K562 (cell line): ENCODE results near the gene CHPF2. TPM values are rescaled to one million over a fixed set of nuclear protein-coding genes. Genes with fewer than 3 reads are reported as not detected.

Experiments
- ATAC-seq: fragments of 200-7000 bp; cut with Tn5 transposase; 3 replicates; pipeline ENCODE4 v1.9.1; 2020; ENCODE audit warnings: moderate library complexity
- BruUV-seq: library from RNA; stranded (reverse); fragments of 400-500 nt; replicated peaks from 2 replicates; lab custom pipeline; 2021; lab: Mats Ljungman, UMichigan
- CTCF ChIA-PET: fragments of 300-600 bp; formaldehyde crosslinking; extraction: SDS; loops from one replicate; lab custom pipeline; 2021; ENCODE audit warnings: low intra/inter-chr PET ratio; lab: Yijun Ruan, JAX
- POLR2A ChIA-PET: fragments of 300-600, 350-650 bp; sonication (Branson Sonifier 250); formaldehyde crosslinking; extraction: SDS; loops from one replicate; lab custom pipeline; 2021; ENCODE audit warnings: antibody characterized with exemption, inconsistent platforms; lab: Yijun Ruan, JAX
- DNase-seq, 4 experiments: peaks; one replicate each; pipeline versions ENCODE4 v3.0.0 to v3.0.0-alpha.2; 2011 to 2018; ENCODE audit warnings: low spot score in 3 of 4, mixed read lengths in 3 of 4; ENCODE audit errors: extremely low read depth in 1 of 4
- FAIRE-seq: peaks from 2 replicates; lab custom pipeline; 2011; peaks lifted over from hg19 to GRCh38; lab: Jason Lieb, UNC
- H2AFZ ChIP-seq: 2 replicates; pipeline ENCODE4 v1.6.0; 2011; ENCODE audit warnings: low read depth, low read length, control low read depth, inconsistent platforms
- H3K27ac ChIP-seq: fragments of 200-600 bp; 3 replicates; pipeline ENCODE4 v1.8.0; 2011; ENCODE audit warnings: low read depth, mild to moderate bottlenecking, control low read depth, inconsistent platforms, low read length, moderate library complexity, mixed read lengths; ENCODE audit errors: extremely low read depth
- H3K27me3 ChIP-seq, 2 experiments: fragments of 300-600 bp in 1 of 2; 2 replicates in 1 of 2; 3 replicates in 1 of 2; pipeline versions ENCODE4 v1.6.0 to v1.8.0; 2011; ENCODE audit warnings: inconsistent platforms in 2 of 2, low read length in 2 of 2, mild to moderate bottlenecking in 1 of 2, mixed read lengths in 1 of 2, moderate library complexity in 1 of 2; ENCODE audit not compliant: control insufficient read depth in 2 of 2, insufficient read depth in 2 of 2
- H3K36me3 ChIP-seq: fragments of 300-600 bp; 3 replicates; pipeline ENCODE4 v1.8.0; 2011; ENCODE audit warnings: mild to moderate bottlenecking, low read length, inconsistent platforms; ENCODE audit not compliant: control insufficient read depth, insufficient read depth
- H3K4me1 ChIP-seq, 2 experiments: fragments of 200-600 bp in 1 of 2; replicated peaks in 1 of 2; 2 replicates in 1 of 2; 3 replicates in 1 of 2; pipeline versions ENCODE4 v1.5.1 to v1.8.0; 2011; ENCODE audit warnings: inconsistent platforms in 2 of 2, low read length in 2 of 2, mild to moderate bottlenecking in 1 of 2, mixed read lengths in 1 of 2, moderate library complexity in 1 of 2; ENCODE audit not compliant: control insufficient read depth in 2 of 2, insufficient read depth in 2 of 2
- H3K4me2 ChIP-seq: 2 replicates; pipeline ENCODE4 v1.6.1; 2011; ENCODE audit warnings: low read length, control low read depth, inconsistent platforms, mixed read lengths; ENCODE audit not compliant: insufficient read depth
- H3K4me3 ChIP-seq: fragments of 200-600 bp; sonication (generic), shearing (Covaris generic); 2 replicates; pipeline ENCODE4 v1.5.1; 2016; ENCODE audit warnings: control low read depth, inconsistent platforms
- H3K79me2 ChIP-seq: fragments of 200-600 bp; 3 replicates; pipeline ENCODE4 v1.8.0; 2011; ENCODE audit warnings: low read length, inconsistent platforms; ENCODE audit not compliant: control insufficient read depth, insufficient read depth
- H3K9ac ChIP-seq, 2 experiments: 2 replicates each; pipeline versions ENCODE4 v1.6.0 to v1.6.1; 2011; ENCODE audit warnings: low read depth in 2 of 2, low read length in 2 of 2, control low read depth in 1 of 2, inconsistent platforms in 1 of 2, mild to moderate bottlenecking in 1 of 2, mixed read lengths in 1 of 2; ENCODE audit not compliant: insufficient read depth in 1 of 2
- H3K9me1 ChIP-seq: one replicate; pipeline ENCODE4 v1.6.0; 2011; ENCODE audit warnings: inconsistent platforms, mild to moderate bottlenecking, low read length, moderate library complexity; ENCODE audit not compliant: control insufficient read depth, insufficient read depth
- H3K9me3 ChIP-seq: replicated peaks from 2 replicates; pipeline ENCODE4 v1.5.1; 2011; ENCODE audit warnings: low read depth, low read length, inconsistent platforms; ENCODE audit not compliant: control insufficient read depth, insufficient read depth
- H4K20me1 ChIP-seq: replicated peaks from 2 replicates; pipeline ENCODE4 v1.6.1; 2011; ENCODE audit warnings: low read length, inconsistent platforms, mixed read lengths; ENCODE audit not compliant: control insufficient read depth, insufficient read depth
- ARNT ChIP-seq, 2 experiments: fragments of 450-650 bp; IDR thresholded peaks; 2 replicates each; pipeline ENCODE4 v1.6.1; 2016; ENCODE audit warnings: mild to moderate bottlenecking in 1 of 2
- CHD1 ChIP-seq: fragments of 200-600 bp; sonication (generic); IDR thresholded peaks from one replicate; pipeline ENCODE4 v1.6.1; 2012; ENCODE audit warnings: mild to moderate bottlenecking, moderate library complexity, low read length, inconsistent platforms
- ELF4 ChIP-seq: fragments of 450-650 bp; formaldehyde crosslinking; IDR thresholded peaks from 2 replicates; pipeline ENCODE4 v1.4.0; 2022; ENCODE audit warnings: missing genetic modification characterization
- EP300 ChIP-seq: IDR thresholded peaks from 2 replicates; pipeline ENCODE4 v1.6.1; 2012; ENCODE audit warnings: low read length, improper control_type of control experiment
- FOXM1 ChIP-seq, 2 experiments: fragments of 450-650 bp in 1 of 2; sonication (generic) in 1 of 2; formaldehyde crosslinking in 1 of 2; IDR thresholded peaks; 2 replicates each; pipeline versions ENCODE4 v1.6.1 to v1.9.0; 2017 to 2022; ENCODE audit warnings: low read depth in 2 of 2, mild to moderate bottlenecking in 2 of 2, missing genetic modification reagents in 1 of 2, moderate library complexity in 1 of 2
- HMBOX1 ChIP-seq: sonication (generic); IDR thresholded peaks from 2 replicates; pipeline ENCODE4 v1.6.1; 2016
- HMG20A ChIP-seq: fragments of 450-650 bp; formaldehyde crosslinking; conservative IDR thresholded peaks from 2 replicates; pipeline ENCODE4 v1.4.0; 2020; ENCODE audit warnings: mild to moderate bottlenecking, mixed read lengths
- HNRNPL ChIP-seq: fragments of 200-400 bp; formaldehyde crosslinking; IDR thresholded peaks from 2 replicates; pipeline ENCODE4 v1.6.1; 2017; ENCODE audit warnings: low read depth, mild to moderate bottlenecking, low read length
- MLX ChIP-seq, 2 experiments: fragments of 450-650 bp in 1 of 2; sonication (generic) in 1 of 2; formaldehyde crosslinking; conservative IDR thresholded peaks; 2 replicates each; pipeline versions ENCODE4 v1.4.0 to v1.8.1; 2020 to 2022; ENCODE audit warnings: mild to moderate bottlenecking in 1 of 2, missing genetic modification reagents in 1 of 2
- PPARD ChIP-seq: fragments of 250-450 bp; sonication (Bioruptor Pico); IDR thresholded peaks from 2 replicates; pipeline ENCODE4 v1.8.0; 2022; ENCODE audit warnings: inconsistent platforms, mild to moderate bottlenecking, moderate library complexity
- RBM17 ChIP-seq: fragments of 200-400 bp; formaldehyde crosslinking; IDR thresholded peaks from 2 replicates; pipeline ENCODE4 v1.6.1; 2017; ENCODE audit warnings: low read depth, mild to moderate bottlenecking, low read length, borderline replicate concordance
- SFPQ ChIP-seq: fragments of 200-400 bp; formaldehyde crosslinking; IDR thresholded peaks from 2 replicates; pipeline ENCODE4 v1.6.1; 2017; ENCODE audit warnings: mild to moderate bottlenecking, low read depth, low read length, moderate library complexity
- SMAD4 ChIP-seq: fragments of 250-450 bp; sonication (Bioruptor Pico); conservative IDR thresholded peaks from 2 replicates; pipeline ENCODE4 v1.8.0; 2021; ENCODE audit warnings: inconsistent platforms, mild to moderate bottlenecking, moderate library complexity
- TEAD1 ChIP-seq, 2 experiments: fragments of 450-650 bp in 1 of 2; sonication (generic) in 1 of 2; formaldehyde crosslinking; IDR thresholded peaks; 2 replicates each; pipeline versions ENCODE4 v1.4.0 to v1.8.0; 2020 to 2022; ENCODE audit warnings: mild to moderate bottlenecking in 2 of 2, missing genetic modification reagents in 1 of 2
- XRCC4 ChIP-seq: IDR thresholded peaks from one replicate; pipeline ENCODE4 v1.6.1; 2011; ENCODE audit not compliant: insufficient read depth, insufficient read length; ENCODE audit errors: extremely low read depth
- ZFP91 ChIP-seq: sonication (generic); formaldehyde crosslinking; IDR thresholded peaks from 2 replicates; pipeline ENCODE4 v1.8.0; 2022; ENCODE audit warnings: mild to moderate bottlenecking, missing genetic modification reagents
- WGBS: fragments of 100-300 bp; shearing (Covaris generic); methylation state at CpG from one replicate; pipeline ENCODE4 v1.1.6; 2016; ENCODE audit warnings: low coverage, mixed read lengths; ENCODE audit not compliant: insufficient coverage; ENCODE audit errors: missing lambda C conversion rate; 5-methylcytosine and 5-hydroxymethylcytosine counted together
- in situ Hi-C: fragments of 300-500 bp; cut with MboI; formaldehyde crosslinking; loops from 4 replicates; pipeline ENCODE4 v1.15.0; 2018; ENCODE audit warnings: inconsistent platforms, mixed read lengths
- intact Hi-C: fragments of 100-400 bp; cut with micrococcal nuclease; formaldehyde crosslinking; loops from 2 replicates; pipeline ENCODE4 v1.14.2; 2022
- polyA plus RNA-seq, 8 experiments: library from polyadenylated mRNA; depleted of rRNA in 4 of 8; stranded (reverse) in 5 of 8; unstranded in 3 of 8; fragments of >200 nt; fragmentation: Nextera tagmentation in 2 of 8; fragmentation: Illumina TruSeq in 1 of 8; extraction: Ambion mirVana in 2 of 8; extraction: Trizol in 1 of 8; gene quantifications; 2 replicates each; pipeline versions ENCODE4 v1.2.1 to v1.2.3, GENCODE V29; 2011 to 2014; ENCODE audit warnings: inconsistent platforms in 1 of 8, missing spikeins in 1 of 8
- total RNA-seq, 7 experiments: library from RNA; depleted of rRNA in 6 of 7; stranded (reverse); fragments of >200 nt in 6 of 7; fragmentation: Illumina TruSeq in 2 of 7; extraction: Trizol in 2 of 7; gene quantifications; 2 replicates each; pipeline versions ENCODE4 v1.2.1 to v1.2.3, GENCODE V29; 2011 to 2021; ENCODE audit warnings: low replicate concordance in 1 of 7

CHPF2 gene
- total and polyA plus RNA-seq, 9 of the 15 experiments (the other 6 are each of a cell fraction or from before 2014, with no cell fraction given) = 0.08 to 32.8 (median 10.5) TPM

GRCh38 chr7:151206914-151207313 lies 25.4 kb upstream of the CHPF2 start:
- Histone ChIP-seq H4K20me1 (peaks cover 35% of the 10 kb centered on the region), H3K4me1 (peaks cover 15 to 19% of the 10 kb centered on the region in 2 experiments), H3K4me2 (no peak overlapping the region), H3K9me1 (no peaks in the 10 kb centered on the region), H2AFZ (no peak overlapping the region), H3K9ac (no peak overlapping the region), H3K79me2 (no peaks in the 10 kb centered on the region), H3K27ac (no peak overlapping the region), H3K36me3 (peaks cover under 1% of the 10 kb centered on the region; the same call in 1 of the 3 replicates), H3K9me3 (no peaks in the 10 kb centered on the region), H3K27me3 (peaks cover 40% of the 10 kb centered on the region in 2 experiments; a peak in 4 of 5 replicates), H3K4me3 (no peak overlapping the region)
- 3% methylated on average over 9 of the region's 9 CpGs for WGBS
- intact Hi-C loops (loop anchor here (2.0 kb wide), 1 partner anchor 34 kb away; no protein-coding TSS in a partner anchor), in situ Hi-C loops (no loop called here)
- POLR2A ChIA-PET = interaction anchor here (0.9 to 2.1 kb wide), 3 partner anchors 12 to 24 kb away, joined by 3 to 12 read pairs (median 5); partner anchors contain the start of gene ABCF2
- no TSS peak for BruUV-seq
- CTCF ChIA-PET = no interaction called here
- FAIRE-seq = peak; percentile 97
- ATAC-seq = peak; percentile 88
- peak in 2 of 4 experiments; percentile 85 to 87 for DNase-seq
- no peak for TF ChIP-seq PPARD (CRISPR knock-in tag)
- TF ChIP-seq TEAD1 (CRISPR knock-in tag; IDR thresholded peaks at IDR 0.05) = no peak
- no peak for TF ChIP-seq XRCC4
- peak; percentile 32; the same call in 1 of the 2 replicates for TF ChIP-seq FOXM1 (IDR thresholded peaks at IDR 0.05; ENCODE audit: low read depth)
- TF ChIP-seq FOXM1 (CRISPR knock-in tag; IDR thresholded peaks at IDR 0.05; ENCODE audit: low read depth) = no peak
- no peak for TF ChIP-seq ARNT (IDR thresholded peaks at IDR 0.05)
- TF ChIP-seq HNRNPL = no peak
- TF ChIP-seq CHD1 = no peak
- no peak for TF ChIP-seq RBM17
- TF ChIP-seq MLX (CRISPR knock-in tag; conservative IDR thresholded peaks at IDR 0.05) = no peak
- no peak for TF ChIP-seq SFPQ
- no peak for TF ChIP-seq ZFP91
- TF ChIP-seq HMG20A (CRISPR knock-in tag) = no peak
- peak; percentile 75 for TF ChIP-seq HMBOX1
- 0 out of 2 replicates have a peak, but pooled peaks have one; percentile 49 for TF ChIP-seq SMAD4 (CRISPR knock-in tag)
- no peak for TF ChIP-seq ELF4
- TF ChIP-seq EP300 = peak; percentile 66
